Measurements from ENCODE around the gene RIC8B.

DNA sequence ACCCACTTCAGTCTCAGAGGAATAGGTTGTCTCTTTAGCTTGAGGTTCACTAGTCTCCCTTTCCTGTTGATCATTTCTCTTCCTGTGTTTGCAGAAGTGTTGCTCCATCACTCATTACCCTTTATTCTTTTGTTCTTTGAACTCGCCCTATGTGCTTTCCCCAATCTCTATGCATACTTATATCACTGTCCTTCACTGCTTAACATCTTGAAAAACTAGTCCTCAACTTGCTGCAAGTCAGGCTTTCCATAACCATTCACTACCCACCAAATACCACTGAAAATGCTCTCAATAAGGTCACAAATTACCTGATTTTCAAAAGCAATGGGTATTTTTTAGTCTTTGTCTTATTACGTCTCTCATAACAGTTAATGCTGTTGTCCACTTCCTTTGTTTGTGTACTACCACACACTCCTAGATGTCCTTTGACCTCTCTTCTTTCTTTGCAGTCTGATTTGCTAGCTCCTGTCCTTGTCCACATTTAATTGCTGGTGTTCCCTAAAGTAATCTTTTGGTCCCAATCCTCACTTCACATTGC is 80.8 kb downstream of the RIC8B start:
- TF ChIP-seq EZH2 (IDR thresholded peaks at IDR 0.05; ENCODE audit: borderline replicate concordance, low read length) = no peak
- TF ChIP-seq, protein P1, sequence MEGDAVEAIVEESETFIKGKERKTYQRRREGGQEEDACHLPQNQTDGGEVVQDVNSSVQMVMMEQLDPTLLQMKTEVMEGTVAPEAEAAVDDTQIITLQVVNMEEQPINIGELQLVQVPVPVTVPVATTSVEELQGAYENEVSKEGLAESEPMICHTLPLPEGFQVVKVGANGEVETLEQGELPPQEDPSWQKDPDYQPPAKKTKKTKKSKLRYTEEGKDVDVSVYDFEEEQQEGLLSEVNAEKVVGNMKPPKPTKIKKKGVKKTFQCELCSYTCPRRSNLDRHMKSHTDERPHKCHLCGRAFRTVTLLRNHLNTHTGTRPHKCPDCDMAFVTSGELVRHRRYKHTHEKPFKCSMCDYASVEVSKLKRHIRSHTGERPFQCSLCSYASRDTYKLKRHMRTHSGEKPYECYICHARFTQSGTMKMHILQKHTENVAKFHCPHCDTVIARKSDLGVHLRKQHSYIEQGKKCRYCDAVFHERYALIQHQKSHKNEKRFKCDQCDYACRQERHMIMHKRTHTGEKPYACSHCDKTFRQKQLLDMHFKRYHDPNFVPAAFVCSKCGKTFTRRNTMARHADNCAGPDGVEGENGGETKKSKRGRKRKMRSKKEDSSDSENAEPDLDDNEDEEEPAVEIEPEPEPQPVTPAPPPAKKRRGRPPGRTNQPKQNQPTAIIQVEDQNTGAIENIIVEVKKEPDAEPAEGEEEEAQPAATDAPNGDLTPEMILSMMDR (IDR thresholded peaks at IDR 0.05; ENCODE audit: low read length) = no peak
